ENCODE measurements around the gene ZC3H13. TPM values are rescaled to one million over a fixed set of nuclear protein-coding genes. Genes with fewer than 3 reads are reported as not detected.

The ZC3H13 gene
- total and polyA plus RNA-seq, 10 of the 15 experiments (the other 5 are each of a cell fraction or from before 2014, with no cell fraction given), result 10.0 to 55.9 (median 25.4) TPM

GRCh38 chr13:46071590-46072249 is 19.2 kb upstream of the ZC3H13 start (continued):
- TF ChIP-seq, protein P1, sequence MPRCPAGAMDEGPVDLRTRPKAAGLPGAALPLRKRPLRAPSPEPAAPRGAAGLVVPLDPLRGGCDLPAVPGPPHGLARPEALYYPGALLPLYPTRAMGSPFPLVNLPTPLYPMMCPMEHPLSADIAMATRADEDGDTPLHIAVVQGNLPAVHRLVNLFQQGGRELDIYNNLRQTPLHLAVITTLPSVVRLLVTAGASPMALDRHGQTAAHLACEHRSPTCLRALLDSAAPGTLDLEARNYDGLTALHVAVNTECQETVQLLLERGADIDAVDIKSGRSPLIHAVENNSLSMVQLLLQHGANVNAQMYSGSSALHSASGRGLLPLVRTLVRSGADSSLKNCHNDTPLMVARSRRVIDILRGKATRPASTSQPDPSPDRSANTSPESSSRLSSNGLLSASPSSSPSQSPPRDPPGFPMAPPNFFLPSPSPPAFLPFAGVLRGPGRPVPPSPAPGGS (IDR thresholded peaks at IDR 0.05; ENCODE audit: borderline replicate concordance, insufficient read depth, low read depth, low read length, poor library complexity, severe bottlenecking), result peak; percentile 47
- TF ChIP-seq POLR2A (IDR thresholded peaks at IDR 0.05; ENCODE audit: low read depth, low read length) (0 out of 2 replicates have a peak, but pooled peaks have one; percentile 34), NR2C1 (IDR thresholded peaks at IDR 0.05) (no peak), ZNF24 (IDR thresholded peaks at IDR 0.05) (no peak), EZH2 (IDR thresholded peaks at IDR 0.05; ENCODE audit: borderline replicate concordance, control insufficient read depth, low read depth, low read length) (no peak), SRF (IDR thresholded peaks at IDR 0.05; ENCODE audit: low read depth in 2 of 2, low read length in 2 of 2) (peak in 1 of 2 experiments; percentile 68; a peak in 1 of 4 replicates), E4F1 (IDR thresholded peaks at IDR 0.05; ENCODE audit: borderline replicate concordance, partially characterized antibody) (no peak), ESRRA (IDR thresholded peaks at IDR 0.05; ENCODE audit: low read length) (no peak), ATF7 (IDR thresholded peaks at IDR 0.05; ENCODE audit: low read depth) (no peak), CBX3 (IDR thresholded peaks at IDR 0.05; ENCODE audit: borderline replicate concordance, low read depth) (no peak), SP1 (IDR thresholded peaks at IDR 0.05; ENCODE audit: low read depth, low read length) (peak; percentile 48), BCL11A (IDR thresholded peaks at IDR 0.05; ENCODE audit: low read depth, low read length) (peak; percentile 84; the same call in 1 of the 2 replicates), ZNF622 (IDR thresholded peaks at IDR 0.05) (no peak), HDGF (IDR thresholded peaks at IDR 0.05) (no peak), PKNOX1 (IDR thresholded peaks at IDR 0.05) (0 out of 2 replicates have a peak, but pooled peaks have one; percentile 14), NR2F1 (conservative IDR thresholded peaks at IDR 0.05) (no peak), HDAC6 (IDR thresholded peaks at IDR 0.05; ENCODE audit: unreplicated experiment) (no peak), IKZF1 (conservative IDR thresholded peaks at IDR 0.05) (no peak)
- TF ChIP-seq, protein P2, sequence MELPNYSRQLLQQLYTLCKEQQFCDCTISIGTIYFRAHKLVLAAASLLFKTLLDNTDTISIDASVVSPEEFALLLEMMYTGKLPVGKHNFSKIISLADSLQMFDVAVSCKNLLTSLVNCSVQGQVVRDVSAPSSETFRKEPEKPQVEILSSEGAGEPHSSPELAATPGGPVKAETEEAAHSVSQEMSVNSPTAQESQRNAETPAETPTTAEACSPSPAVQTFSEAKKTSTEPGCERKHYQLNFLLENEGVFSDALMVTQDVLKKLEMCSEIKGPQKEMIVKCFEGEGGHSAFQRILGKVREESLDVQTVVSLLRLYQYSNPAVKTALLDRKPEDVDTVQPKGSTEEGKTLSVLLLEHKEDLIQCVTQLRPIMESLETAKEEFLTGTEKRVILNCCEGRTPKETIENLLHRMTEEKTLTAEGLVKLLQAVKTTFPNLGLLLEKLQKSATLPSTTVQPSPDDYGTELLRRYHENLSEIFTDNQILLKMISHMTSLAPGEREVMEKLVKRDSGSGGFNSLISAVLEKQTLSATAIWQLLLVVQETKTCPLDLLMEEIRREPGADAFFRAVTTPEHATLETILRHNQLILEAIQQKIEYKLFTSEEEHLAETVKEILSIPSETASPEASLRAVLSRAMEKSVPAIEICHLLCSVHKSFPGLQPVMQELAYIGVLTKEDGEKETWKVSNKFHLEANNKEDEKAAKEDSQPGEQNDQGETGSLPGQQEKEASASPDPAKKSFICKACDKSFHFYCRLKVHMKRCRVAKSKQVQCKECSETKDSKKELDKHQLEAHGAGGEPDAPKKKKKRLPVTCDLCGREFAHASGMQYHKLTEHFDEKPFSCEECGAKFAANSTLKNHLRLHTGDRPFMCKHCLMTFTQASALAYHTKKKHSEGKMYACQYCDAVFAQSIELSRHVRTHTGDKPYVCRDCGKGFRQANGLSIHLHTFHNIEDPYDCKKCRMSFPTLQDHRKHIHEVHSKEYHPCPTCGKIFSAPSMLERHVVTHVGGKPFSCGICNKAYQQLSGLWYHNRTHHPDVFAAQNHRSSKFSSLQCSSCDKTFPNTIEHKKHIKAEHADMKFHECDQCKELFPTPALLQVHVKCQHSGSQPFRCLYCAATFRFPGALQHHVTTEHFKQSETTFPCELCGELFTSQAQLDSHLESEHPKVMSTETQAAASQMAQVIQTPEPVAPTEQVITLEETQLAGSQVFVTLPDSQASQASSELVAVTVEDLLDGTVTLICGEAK (IDR thresholded peaks at IDR 0.05; ENCODE audit: borderline replicate concordance), result no peak
- TF ChIP-seq, protein P3, sequence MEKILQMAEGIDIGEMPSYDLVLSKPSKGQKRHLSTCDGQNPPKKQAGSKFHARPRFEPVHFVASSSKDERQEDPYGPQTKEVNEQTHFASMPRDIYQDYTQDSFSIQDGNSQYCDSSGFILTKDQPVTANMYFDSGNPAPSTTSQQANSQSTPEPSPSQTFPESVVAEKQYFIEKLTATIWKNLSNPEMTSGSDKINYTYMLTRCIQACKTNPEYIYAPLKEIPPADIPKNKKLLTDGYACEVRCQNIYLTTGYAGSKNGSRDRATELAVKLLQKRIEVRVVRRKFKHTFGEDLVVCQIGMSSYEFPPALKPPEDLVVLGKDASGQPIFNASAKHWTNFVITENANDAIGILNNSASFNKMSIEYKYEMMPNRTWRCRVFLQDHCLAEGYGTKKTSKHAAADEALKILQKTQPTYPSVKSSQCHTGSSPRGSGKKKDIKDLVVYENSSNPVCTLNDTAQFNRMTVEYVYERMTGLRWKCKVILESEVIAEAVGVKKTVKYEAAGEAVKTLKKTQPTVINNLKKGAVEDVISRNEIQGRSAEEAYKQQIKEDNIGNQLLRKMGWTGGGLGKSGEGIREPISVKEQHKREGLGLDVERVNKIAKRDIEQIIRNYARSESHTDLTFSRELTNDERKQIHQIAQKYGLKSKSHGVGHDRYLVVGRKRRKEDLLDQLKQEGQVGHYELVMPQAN (conservative IDR thresholded peaks at IDR 0.05), result no peak
